Forelimb muscle (tissue), 1 donor: ENCODE results near the gene TIAL1. TPM values are rescaled to one million over a fixed set of nuclear protein-coding genes. Genes with fewer than 3 reads are reported as not detected.
"Not testable (repeated sequence)": the region's sequence is repeated elsewhere in the genome, so short reads cannot be mapped to it uniquely, and the experiment has no call there.

Experiments
- DNase-seq: peaks from one replicate; pipeline ENCODE4 v3.0.0-alpha.2; 2013; ENCODE audit warnings: low read depth
- polyA plus RNA-seq: library from polyadenylated mRNA; unstranded; fragments of 120-200 nt; gene quantifications from one replicate; pipeline ENCODE4 v1.2.1, GENCODE V29; 2013; ENCODE audit not compliant: insufficient read length

The TIAL1 gene
- polyA plus RNA-seq, result 95.3 TPM

- DNase-seq, result peak; percentile 99
Measured at GRCh38 chr10:119596537-119597404, at the start of gene TIAL1. Gene TIAL1, minus strand, starts transcription at chr10:119596964. Its CDS starts 499 bp downstream, at chr10:119596465.

DNA sequence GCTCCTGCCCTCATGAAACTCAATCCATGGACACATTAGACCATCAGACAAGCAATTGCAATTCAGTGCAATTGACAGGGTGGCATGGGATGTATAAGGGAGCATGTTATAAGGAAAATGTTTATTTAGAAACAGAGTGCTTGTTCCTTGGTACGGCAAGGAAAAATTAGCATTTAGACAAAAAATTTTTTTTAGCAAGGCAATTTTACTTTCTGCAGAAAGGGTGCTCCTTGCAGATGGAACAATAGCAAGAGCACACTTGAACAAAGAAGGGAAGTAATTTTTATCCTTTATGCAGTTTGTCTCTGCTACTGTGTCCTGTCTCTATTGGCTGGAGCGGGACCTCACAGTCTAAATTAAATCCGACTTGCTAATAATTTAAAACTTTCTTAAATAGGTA is 48.2 kb upstream of the TIAL1 start:
- DNase-seq, result no peak

DNA sequence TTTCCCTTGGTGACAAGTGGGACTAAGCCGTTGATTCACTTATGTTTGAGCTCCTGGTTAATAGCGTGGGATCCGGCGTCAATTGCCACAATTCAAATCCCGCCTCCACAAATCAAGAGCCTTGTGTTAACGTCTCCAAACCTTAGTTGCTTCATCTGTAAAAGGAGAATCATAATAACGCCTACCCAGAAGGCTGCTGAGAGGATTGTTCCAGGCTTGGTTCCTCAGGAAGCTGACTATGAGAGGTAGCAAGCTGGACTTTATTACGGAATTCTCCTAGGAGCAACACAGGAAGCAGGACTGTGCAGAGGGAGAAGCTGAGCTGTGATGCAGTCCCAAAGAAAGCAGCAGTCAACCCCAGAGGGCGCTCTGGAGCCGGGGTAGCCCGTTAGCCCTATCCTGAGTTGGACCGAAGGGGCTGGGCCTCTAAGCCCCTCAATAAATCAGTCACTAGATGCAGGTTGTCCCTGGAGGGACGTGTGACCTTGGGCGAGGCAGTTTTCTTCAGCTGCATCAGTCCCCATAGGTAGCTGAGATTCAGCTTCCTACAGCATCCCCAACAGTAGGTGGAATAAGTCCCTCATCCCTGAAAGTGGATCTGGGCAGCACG is 47.5 kb upstream of the TIAL1 start:
- DNase-seq, result no peak

- no peak for DNase-seq
Measured at GRCh38 chr10:119643306-119644204, 46.8 kb upstream of the TIAL1 start.

GRCh38 chr10:119642556-119643111 is 45.9 kb upstream of the TIAL1 start:
- no peak for DNase-seq

GRCh38 chr10:119640875-119641526 is 44.2 kb upstream of the TIAL1 start:
- DNase-seq, result no peak

DNA sequence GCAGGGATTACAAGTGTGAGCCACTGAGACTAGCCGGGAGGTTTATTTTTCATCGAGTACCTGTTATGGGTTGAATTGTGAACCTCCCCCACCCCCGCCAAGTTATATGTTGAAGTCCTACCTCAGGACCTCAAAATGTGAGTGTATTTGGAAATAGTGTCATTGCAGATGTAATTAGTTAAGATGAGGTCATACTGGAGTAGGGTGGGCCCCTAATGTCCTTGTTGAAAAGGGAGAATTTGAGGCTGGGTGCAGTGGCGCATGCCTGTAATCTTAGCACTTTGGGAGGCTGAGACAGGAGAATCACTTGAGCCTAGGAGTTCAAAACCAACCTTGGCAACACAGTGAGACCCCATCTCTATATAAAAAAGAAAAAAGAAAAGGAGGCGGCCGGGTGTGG is 43.6 kb upstream of the TIAL1 start:
- DNase-seq, result no peak

- DNase-seq, result no peak
Measured at GRCh38 chr10:119638982-119639381, 42.2 kb upstream of the TIAL1 start.

GRCh38 chr10:119637631-119638030 is 40.9 kb upstream of the TIAL1 start:
- DNase-seq, result no peak

GRCh38 chr10:119634219-119634544 is 37.4 kb upstream of the TIAL1 start:
- DNase-seq, result no peak

- no peak for DNase-seq
Measured at GRCh38 chr10:119633538-119634218, 36.9 kb upstream of the TIAL1 start.

DNA sequence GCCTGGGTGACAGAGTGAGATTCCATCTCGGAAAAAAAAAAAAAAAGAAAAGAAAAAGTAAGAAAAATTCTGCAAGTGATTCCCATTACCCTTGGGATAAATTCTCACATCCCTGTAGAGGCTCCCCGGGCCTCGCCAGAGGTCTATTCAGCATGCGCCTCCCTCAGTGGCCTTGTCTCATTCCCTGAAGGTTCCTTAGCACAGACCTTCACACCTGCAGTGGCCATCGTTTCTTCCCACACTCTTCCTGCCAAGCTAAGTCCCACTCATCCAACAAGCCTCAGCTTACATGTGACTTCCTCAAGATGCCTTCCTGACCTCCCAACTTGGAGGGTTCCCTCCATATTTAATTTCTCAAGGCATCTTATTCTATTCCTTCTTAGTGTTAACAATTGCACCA is 33.5 kb upstream of the TIAL1 start:
- no peak for DNase-seq

GRCh38 chr10:119625570-119626280 is 29.0 kb upstream of the TIAL1 start:
- DNase-seq, result no peak

DNA sequence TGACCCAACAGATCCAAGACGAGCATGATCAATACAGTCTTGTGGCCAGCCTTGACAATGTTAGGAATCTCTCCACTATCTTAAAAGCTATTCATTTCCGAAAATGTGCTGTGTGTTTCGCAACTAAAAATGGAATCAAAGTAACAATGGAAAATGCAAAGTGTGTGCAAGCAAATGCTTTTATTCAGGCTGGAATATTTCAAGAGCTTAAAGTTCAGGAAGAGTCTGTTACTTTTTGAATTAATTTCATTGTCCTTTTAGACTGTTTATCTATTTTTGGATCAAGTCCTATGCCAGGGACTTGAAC is 24.3 kb upstream of the TIAL1 start:
- DNase-seq, result no peak

DNA sequence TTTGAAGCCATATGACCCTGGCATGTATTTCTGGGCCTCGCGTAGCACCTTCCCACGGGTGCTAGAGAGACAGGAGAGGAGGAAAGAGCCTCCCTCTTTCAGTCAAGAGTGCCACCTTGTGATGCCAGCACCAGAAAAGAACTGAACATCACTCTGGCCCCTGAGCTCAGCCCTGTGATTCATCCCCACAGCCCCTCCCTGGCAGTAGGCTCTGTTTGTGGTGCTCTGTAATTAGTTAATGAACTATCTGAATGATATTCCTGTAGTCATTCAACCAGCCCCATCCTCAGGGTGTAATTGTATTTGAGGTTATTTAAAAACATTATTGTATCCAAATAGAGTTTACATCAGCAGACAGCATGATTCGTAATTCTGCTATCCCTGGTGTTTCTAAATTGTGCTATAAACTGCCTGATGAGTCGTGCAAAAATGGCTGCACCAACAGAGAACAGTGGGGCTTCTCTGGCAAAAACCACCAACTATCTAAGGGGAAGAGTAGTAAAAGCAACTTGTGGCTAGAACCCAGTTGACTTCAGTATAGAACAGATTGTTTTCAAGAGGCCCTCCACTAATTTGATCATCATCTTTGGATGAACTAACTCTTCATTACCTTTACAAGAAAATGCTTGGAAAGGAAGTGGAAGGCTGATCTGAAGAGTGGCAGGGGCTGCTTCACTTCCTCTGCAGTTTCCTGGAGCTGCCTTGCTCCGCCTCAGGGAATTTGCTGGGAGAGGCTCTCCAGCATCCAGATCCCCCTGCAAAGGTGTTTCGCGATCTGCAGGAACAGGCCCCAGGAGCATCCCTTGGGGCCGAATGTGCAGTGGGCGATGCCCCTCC is 23.7 kb upstream of the TIAL1 start:
- no peak for DNase-seq

- not testable (repeated sequence) for DNase-seq
Measured at GRCh38 chr10:119619811-119620210, 23.0 kb upstream of the TIAL1 start.

GRCh38 chr10:119619215-119619614 is 22.5 kb upstream of the TIAL1 start:
- DNase-seq, result no peak

DNA sequence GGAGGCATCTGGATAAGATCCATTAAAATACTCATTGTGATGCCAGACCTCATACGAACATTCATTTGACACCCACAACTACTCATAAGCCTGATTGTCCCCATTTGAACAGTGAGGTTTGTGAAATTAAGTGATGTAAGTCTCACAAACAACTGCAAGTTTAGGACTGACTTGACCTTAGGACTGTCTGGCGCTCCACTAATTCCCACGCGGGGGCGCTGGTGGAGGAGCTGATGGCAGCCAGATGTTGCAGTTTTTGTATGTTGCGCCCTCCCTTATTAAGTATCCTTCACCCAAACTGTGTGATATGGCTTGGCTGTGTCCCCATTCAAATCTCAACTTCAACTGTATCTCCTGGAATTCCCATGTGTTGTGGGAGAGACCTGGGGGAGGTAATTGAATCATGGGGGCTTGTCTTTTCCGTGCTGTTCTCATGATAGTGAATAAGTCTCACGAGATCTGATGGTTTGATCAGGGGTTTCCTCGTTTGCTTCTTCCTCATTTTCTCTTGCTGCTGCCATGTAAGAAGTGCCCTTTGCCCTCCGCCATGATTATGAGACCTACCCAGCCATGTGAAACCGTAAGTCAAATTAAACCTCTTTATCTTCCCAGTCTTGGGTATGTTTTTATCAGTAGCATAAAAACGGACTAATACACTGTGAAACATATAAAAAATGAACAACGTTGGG is 20.3 kb upstream of the TIAL1 start:
- no peak for DNase-seq

DNA sequence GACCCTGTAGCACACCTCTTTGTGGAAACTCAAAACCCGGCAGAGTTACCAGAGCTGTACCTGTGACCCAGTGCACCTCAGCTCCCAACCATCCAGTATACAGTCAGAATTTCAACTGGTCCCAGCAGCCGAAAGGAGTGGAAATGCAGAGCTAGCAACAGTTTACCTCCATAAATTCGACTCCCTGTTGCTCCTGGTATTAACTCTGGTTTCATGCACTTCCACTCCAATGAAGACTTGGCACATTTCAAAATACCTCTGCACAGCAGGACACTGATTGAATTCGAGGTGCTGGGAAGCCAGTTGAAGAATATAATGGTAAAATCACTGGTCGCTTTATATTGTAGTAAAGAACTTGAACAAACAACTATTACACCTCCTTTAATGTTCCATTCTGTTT is 17.9 kb upstream of the TIAL1 start:
- DNase-seq, result no peak
